Measurements from ENCODE around the gene NSUN4.
A peak's percentile ranks its signal among the peaks of the same experiment; 100 is the strongest.
"Not testable (repeated sequence)": the region's sequence is repeated elsewhere in the genome, so short reads cannot be mapped to it uniquely, and the experiment has no call there.

Gene NSUN4

GRCh38 chr1:46333300-46334029, 7.1 kb upstream of the NSUN4 start:
- in situ Hi-C loops (cut with HindIII; ENCODE audit: low sequenced_read_pairs) = no loop called here
- H3K4me3 ChIP-seq (ENCODE audit: low read depth, low read length) = no peak overlapping the region
- TF ChIP-seq, protein P1, sequence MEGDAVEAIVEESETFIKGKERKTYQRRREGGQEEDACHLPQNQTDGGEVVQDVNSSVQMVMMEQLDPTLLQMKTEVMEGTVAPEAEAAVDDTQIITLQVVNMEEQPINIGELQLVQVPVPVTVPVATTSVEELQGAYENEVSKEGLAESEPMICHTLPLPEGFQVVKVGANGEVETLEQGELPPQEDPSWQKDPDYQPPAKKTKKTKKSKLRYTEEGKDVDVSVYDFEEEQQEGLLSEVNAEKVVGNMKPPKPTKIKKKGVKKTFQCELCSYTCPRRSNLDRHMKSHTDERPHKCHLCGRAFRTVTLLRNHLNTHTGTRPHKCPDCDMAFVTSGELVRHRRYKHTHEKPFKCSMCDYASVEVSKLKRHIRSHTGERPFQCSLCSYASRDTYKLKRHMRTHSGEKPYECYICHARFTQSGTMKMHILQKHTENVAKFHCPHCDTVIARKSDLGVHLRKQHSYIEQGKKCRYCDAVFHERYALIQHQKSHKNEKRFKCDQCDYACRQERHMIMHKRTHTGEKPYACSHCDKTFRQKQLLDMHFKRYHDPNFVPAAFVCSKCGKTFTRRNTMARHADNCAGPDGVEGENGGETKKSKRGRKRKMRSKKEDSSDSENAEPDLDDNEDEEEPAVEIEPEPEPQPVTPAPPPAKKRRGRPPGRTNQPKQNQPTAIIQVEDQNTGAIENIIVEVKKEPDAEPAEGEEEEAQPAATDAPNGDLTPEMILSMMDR (IDR thresholded peaks at IDR 0.05; ENCODE audit: low read depth, low read length, missing control alignments) = peak; percentile 61
- no peak for DNase-seq (ENCODE audit: low read depth)

GRCh38 chr1:46334030-46334384, 6.6 kb upstream of the NSUN4 start:
- no peak overlapping the region for H3K4me3 ChIP-seq (ENCODE audit: low read depth, low read length)
- no peak for DNase-seq (ENCODE audit: low read depth)
- TF ChIP-seq, protein P1 (IDR thresholded peaks at IDR 0.05; ENCODE audit: low read depth, low read length, missing control alignments) = no peak
- in situ Hi-C loops (cut with HindIII; ENCODE audit: low sequenced_read_pairs) = no loop called here

DNA sequence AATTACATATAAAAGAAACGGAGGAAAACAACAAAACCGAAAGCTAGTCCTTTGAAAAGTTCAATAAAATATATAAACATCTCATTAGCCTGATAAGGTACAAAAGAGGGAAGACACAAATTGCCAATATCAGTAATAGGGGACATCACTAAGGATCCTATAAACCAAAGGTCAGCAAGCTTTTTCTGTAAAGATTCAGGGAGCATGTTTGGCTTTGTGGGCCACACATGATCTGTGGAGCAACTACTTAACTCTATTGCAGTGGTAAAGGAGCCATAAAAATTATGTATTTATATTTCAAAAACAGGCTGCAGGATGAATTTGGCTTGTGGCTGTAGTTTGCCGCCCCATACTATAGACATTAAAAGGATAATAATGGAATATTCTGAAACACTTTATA, 5.5 kb upstream of the NSUN4 start:
- in situ Hi-C loops (cut with HindIII; ENCODE audit: low sequenced_read_pairs) = no loop called here
- TF ChIP-seq, protein P1 (IDR thresholded peaks at IDR 0.05; ENCODE audit: low read depth, low read length, missing control alignments) = no peak
- DNase-seq (ENCODE audit: low read depth) = no peak
- H3K4me3 ChIP-seq (ENCODE audit: low read depth, low read length) = no peak overlapping the region

DNA sequence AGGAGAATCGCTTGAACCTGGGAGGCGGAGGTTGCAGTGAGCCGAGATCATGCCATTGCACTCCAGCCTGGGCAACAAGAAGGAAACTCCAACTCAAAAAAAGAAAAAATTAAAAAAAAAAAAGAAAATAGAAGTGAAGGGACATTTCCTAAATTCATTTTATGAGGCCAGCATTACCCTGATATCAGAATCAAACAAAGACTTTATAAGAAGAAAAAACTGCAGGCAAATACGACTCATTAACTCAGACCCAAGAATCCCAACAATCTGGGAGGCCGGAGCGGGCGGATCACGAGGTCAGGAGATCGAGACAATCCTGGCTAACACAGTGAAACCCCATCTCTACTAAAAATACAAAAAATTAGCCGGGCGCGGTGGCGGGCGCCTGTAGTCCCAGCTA, 3.2 kb upstream of the NSUN4 start:
- in situ Hi-C loops (cut with HindIII; ENCODE audit: low sequenced_read_pairs); H3K4me3 ChIP-seq (ENCODE audit: low read depth, low read length); DNase-seq (ENCODE audit: low read depth): not testable (repeated sequence)

GRCh38 chr1:46341222-46342083, 846 bp downstream of the NSUN4 start:
- in situ Hi-C loops (cut with HindIII; ENCODE audit: low sequenced_read_pairs) = no loop called here
- TF ChIP-seq, protein P1 (IDR thresholded peaks at IDR 0.05; ENCODE audit: low read depth, low read length, missing control alignments) = no peak

DNA sequence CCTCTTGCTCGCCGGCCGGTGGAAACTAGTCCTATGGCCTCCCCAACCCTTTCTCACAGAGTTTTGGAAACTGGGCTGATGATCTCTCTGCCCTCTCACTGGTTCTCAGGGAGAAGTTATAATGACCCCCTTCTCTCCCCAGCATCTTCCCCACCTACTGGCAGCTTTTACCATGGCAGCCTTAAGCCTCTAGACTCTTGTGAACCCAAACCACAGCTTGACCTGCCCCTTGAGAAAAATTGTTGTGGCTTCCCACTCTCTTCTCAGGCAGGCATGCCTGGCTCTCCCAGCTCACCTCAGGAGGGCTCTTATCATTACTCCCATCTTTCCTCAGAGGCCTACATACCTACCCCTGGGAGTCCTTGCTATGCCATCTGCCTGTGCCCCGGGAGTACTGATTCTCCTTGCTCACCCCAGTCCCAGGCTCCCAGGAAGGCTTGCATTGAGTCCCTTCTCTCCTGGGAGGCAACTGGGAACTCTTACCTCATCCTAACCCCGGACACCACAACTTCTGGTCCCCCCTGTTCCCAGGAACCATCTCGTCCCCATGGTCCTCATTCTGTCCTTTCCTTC, 1.6 kb downstream of the NSUN4 start:
- in situ Hi-C loops (cut with HindIII; ENCODE audit: low sequenced_read_pairs) = no loop called here
- TF ChIP-seq, protein P1 (IDR thresholded peaks at IDR 0.05; ENCODE audit: low read depth, low read length, missing control alignments) = peak; percentile 49
- H3K4me3 ChIP-seq (ENCODE audit: low read depth, low read length) = no peak overlapping the region
- DNase-seq (ENCODE audit: low read depth) = peak; percentile 36

More at GRCh38 chr1:46341222-46342083, 846 bp downstream of the NSUN4 start:
- peak overlapping the region; percentile 84 for H3K4me3 ChIP-seq (ENCODE audit: low read depth, low read length)
- DNase-seq (ENCODE audit: low read depth) = no peak

Measured in astrocyte of the cerebellum (primary cell).